Glutamatergic neuron (in vitro differentiated cells): Measurements from ENCODE around the gene GALNT2. TPM values are rescaled to one million over a fixed set of nuclear protein-coding genes. Genes with fewer than 3 reads are reported as not detected.
A peak's percentile ranks its signal among the peaks of the same experiment; 100 is the strongest.

ENCODE experiments used
- DNase-seq: peaks from one replicate; pipeline ENCODE4 v3.0.0; 2022
- H3K27ac Mint-ChIP-seq: one replicate; pipeline ENCODE4 v1.8.0; 2020; ENCODE audit warnings: mild to moderate bottlenecking, mixed read lengths, inconsistent platforms; ENCODE audit not compliant: unreplicated experiment
- H3K27me3 Mint-ChIP-seq: one replicate; pipeline ENCODE4 v1.8.0; 2020; ENCODE audit warnings: mild to moderate bottlenecking, moderate library complexity, mixed read lengths, inconsistent platforms; ENCODE audit not compliant: unreplicated experiment
- H3K36me3 Mint-ChIP-seq: one replicate; pipeline ENCODE4 v1.8.0; 2020; ENCODE audit warnings: mild to moderate bottlenecking, mixed read lengths, inconsistent platforms; ENCODE audit not compliant: unreplicated experiment
- H3K4me1 Mint-ChIP-seq: one replicate; pipeline ENCODE4 v1.8.0; 2020; ENCODE audit warnings: mild to moderate bottlenecking, low read depth, mixed read lengths, inconsistent platforms; ENCODE audit not compliant: unreplicated experiment
- H3K4me3 Mint-ChIP-seq: one replicate; pipeline ENCODE4 v1.8.0; 2020; ENCODE audit warnings: mild to moderate bottlenecking, mixed read lengths, inconsistent platforms; ENCODE audit not compliant: unreplicated experiment
- H3K9me3 Mint-ChIP-seq: one replicate; pipeline ENCODE4 v1.8.0; 2020; ENCODE audit warnings: mild to moderate bottlenecking, moderate library complexity, mixed read lengths, inconsistent platforms; ENCODE audit not compliant: unreplicated experiment
- CTCF ChIP-seq: fragments of 200-600 bp; sonication (generic); IDR thresholded peaks from one replicate; pipeline ENCODE4 v1.5.0; 2021; ENCODE audit not compliant: partially characterized antibody, unreplicated experiment
- long read RNA-seq: library from polyadenylated mRNA; unstranded; transcript quantifications from one replicate; pipeline ENCODE4 v2.0.0, GENCODE V29; 2020; ENCODE audit not compliant: unreplicated experiment
- total RNA-seq: library from RNA; stranded (reverse); fragmentation: NEBNext Ultra II Directional; extraction: Animal tissue kit (Norgen Biotek cat#: 25700); gene quantifications from one replicate; pipeline ENCODE4 v1.2.1, GENCODE V29; 2021; ENCODE audit not compliant: unreplicated experiment

GALNT2 gene
- total RNA-seq, result 35.2 TPM
- long read RNA-seq, full-length matches to known transcripts, result 4 of 5 reads
- long read RNA-seq, partial matches to known transcripts, result 0 of 5 reads
- long read RNA-seq, other reads (novel, unspliced or antisense), result 1 of 5 reads

- peak; percentile 93 for DNase-seq
- peak within 1 kb of the TSS; percentile 94 for H3K4me3 Mint-ChIP-seq
- H3K9me3 Mint-ChIP-seq, result peaks cover 8% of the 10 kb centered on the region
- H3K4me1 Mint-ChIP-seq, result peaks cover 12% of the 10 kb centered on the region
- H3K27ac Mint-ChIP-seq, result peak within 1 kb of the TSS; percentile 79
- H3K36me3 Mint-ChIP-seq, result no peaks in the 10 kb centered on the region
- peaks cover 5% of the 10 kb centered on the region for H3K27me3 Mint-ChIP-seq
- TF ChIP-seq CTCF, result no peak
These were observed at the start of gene GALNT2 for GRCh38 chr1:230066466-230067404. TSS of gene GALNT2 (plus strand) at chr1:230067238. CDS start at chr1:230067281, 43 bp downstream.

GRCh38 chr1:230020451-230020850 lies 46.6 kb upstream of the GALNT2 start:
- H3K4me1 Mint-ChIP-seq, result peaks cover 8% of the 10 kb centered on the region
- TF ChIP-seq CTCF, result no peak
- DNase-seq, result no peak
- peaks cover under 1% of the 10 kb centered on the region for H3K36me3 Mint-ChIP-seq
- H3K27ac Mint-ChIP-seq, result no peak overlapping the region
- peaks cover 5% of the 10 kb centered on the region for H3K9me3 Mint-ChIP-seq
- H3K4me3 Mint-ChIP-seq, result no peak overlapping the region
- peaks cover 3% of the 10 kb centered on the region for H3K27me3 Mint-ChIP-seq

GRCh38 chr1:230022666-230023380 lies 44.2 kb upstream of the GALNT2 start:
- H3K4me3 Mint-ChIP-seq, result no peak overlapping the region
- no peak overlapping the region for H3K27ac Mint-ChIP-seq
- H3K9me3 Mint-ChIP-seq, result peaks cover 5% of the 10 kb centered on the region
- TF ChIP-seq CTCF, result no peak
- DNase-seq, result no peak
- H3K36me3 Mint-ChIP-seq, result peaks cover 6% of the 10 kb centered on the region
- H3K27me3 Mint-ChIP-seq, result peaks cover 3% of the 10 kb centered on the region
- peaks cover 8% of the 10 kb centered on the region for H3K4me1 Mint-ChIP-seq

GRCh38 chr1:230025686-230026085 lies 41.4 kb upstream of the GALNT2 start:
- peaks cover 4% of the 10 kb centered on the region for H3K9me3 Mint-ChIP-seq
- peaks cover 3% of the 10 kb centered on the region for H3K27me3 Mint-ChIP-seq
- no peak for DNase-seq

More at GRCh38 chr1:230025686-230026085, 41.4 kb upstream of the GALNT2 start:
- Mint-ChIP-seq H3K4me1 (peaks cover 8% of the 10 kb centered on the region), H3K27ac (no peak overlapping the region), H3K36me3 (peaks cover 6% of the 10 kb centered on the region), H3K4me3 (no peak overlapping the region)
- no peak for TF ChIP-seq CTCF
